Measurements from ENCODE around the gene THAP3. TPM values are rescaled to one million over a fixed set of nuclear protein-coding genes. Genes with fewer than 3 reads are reported as not detected.

The THAP3 gene
- total and polyA plus RNA-seq, 9 of the 15 experiments (the other 6 are each of a cell fraction or from before 2014, with no cell fraction given), result 1.9 to 31.2 (median 18.2) TPM

DNA sequence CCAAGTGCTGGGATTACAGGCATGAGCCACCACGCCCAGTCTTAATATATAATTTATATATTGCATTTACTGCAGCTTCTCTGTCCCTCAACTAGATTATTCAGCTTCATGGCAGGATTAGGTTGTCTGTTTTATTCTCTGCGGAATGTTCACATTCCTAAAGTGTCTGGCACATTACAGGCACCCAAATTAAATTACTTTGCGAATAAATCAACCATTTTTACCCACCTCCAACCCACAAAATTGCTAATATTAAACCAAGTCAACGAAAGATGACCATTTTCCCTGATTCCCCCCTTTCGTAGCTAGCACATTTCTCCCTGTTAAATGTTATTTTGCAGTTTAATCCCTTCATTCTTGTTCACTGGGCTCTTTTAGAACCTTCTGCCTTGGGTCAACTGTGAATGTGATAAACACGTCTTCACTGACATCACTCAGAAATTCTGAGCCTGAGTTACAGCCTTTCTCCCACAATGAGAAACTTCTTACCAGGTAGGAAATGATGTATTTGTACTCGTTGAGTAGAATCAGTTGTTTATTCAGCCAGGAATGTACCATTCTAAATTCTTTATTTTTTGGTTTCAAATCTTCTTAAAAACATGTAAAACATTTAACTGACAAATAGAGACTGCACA, 35.9 kb downstream of the THAP3 start:
- Histone ChIP-seq H3K27ac (ENCODE audit: extremely low read depth, low read depth, low read length) (no peak overlapping the region), H3K9ac (ENCODE audit: insufficient read depth in 1 of 2, low read depth in 2 of 2, low read length in 2 of 2) (no peak overlapping the region), H3K9me3 (replicated peaks; ENCODE audit: control insufficient read depth, insufficient read depth, low read depth, low read length) (no peaks in the 10 kb centered on the region), H4K20me1 (replicated peaks; ENCODE audit: control insufficient read depth, insufficient read depth, low read length) (no peaks in the 10 kb centered on the region), H3K4me2 (ENCODE audit: insufficient read depth, low read length) (no peak overlapping the region), H3K9me1 (ENCODE audit: control insufficient read depth, insufficient read depth, low read length) (no peaks in the 10 kb centered on the region), H3K4me3 (no peak overlapping the region), H3K4me1 (replicated peaks in 1 of 2; ENCODE audit: control insufficient read depth in 2 of 2, insufficient read depth in 2 of 2, low read length in 2 of 2) (no peaks in the 10 kb centered on the region), H2AFZ (ENCODE audit: low read depth, low read length) (no peak overlapping the region), H3K27me3 (ENCODE audit: control insufficient read depth in 2 of 2, insufficient read depth in 2 of 2, low read length in 2 of 2) (no peaks in the 10 kb centered on the region), H3K79me2 (ENCODE audit: control insufficient read depth, insufficient read depth, low read length) (peaks cover 17% of the 10 kb centered on the region), H3K36me3 (ENCODE audit: control insufficient read depth, insufficient read depth, low read length) (peaks cover 74% of the 10 kb centered on the region)
- intact Hi-C loops (cut with micrococcal nuclease) (no loop called here), in situ Hi-C loops (cut with MboI) (no loop called here)
- ATAC-seq (no peak), DNase-seq (ENCODE audit: extremely low read depth in 1 of 4, low spot score in 3 of 4) (no peak), FAIRE-seq (peak; percentile 23)
- 89% methylated on average over 7 of the region's 7 CpGs for WGBS (ENCODE audit: insufficient coverage, low coverage, missing lambda C conversion rate)
- POLR2A ChIA-PET, result interaction anchor here (0.6 kb wide), 1 partner anchor 14 kb away, joined by 3 read pairs; no protein-coding TSS in a partner anchor
- no TSS peak for BruUV-seq (replicated peaks)
- CTCF ChIA-PET (ENCODE audit: low intra/inter-chr PET ratio), result no interaction called here
- no peak for TF ChIP-seq ZBTB7A (IDR thresholded peaks at IDR 0.05; ENCODE audit: borderline replicate concordance, control insufficient read depth, low read depth, low read length)
- no peak for TF ChIP-seq BRF2 (IDR thresholded peaks at IDR 0.05; ENCODE audit: borderline replicate concordance, insufficient read depth, insufficient read length)
- TF ChIP-seq HDAC2 (IDR thresholded peaks at IDR 0.05), result no peak
- TF ChIP-seq SP1 (CRISPR knock-in tag; IDR thresholded peaks at IDR 0.05), result no peak
- TF ChIP-seq TEAD2 (tag; IDR thresholded peaks at IDR 0.05), result no peak
- no peak for TF ChIP-seq ZNF23 (CRISPR knock-in tag; IDR thresholded peaks at IDR 0.05)
- TF ChIP-seq EP400 (IDR thresholded peaks at IDR 0.05), result no peak
- no peak for TF ChIP-seq CXXC5 (CRISPR knock-in tag; IDR thresholded peaks at IDR 0.05)
- no peak for TF ChIP-seq BRCA1 (IDR thresholded peaks at IDR 0.05)
- TF ChIP-seq BRCA1 (CRISPR knock-in tag; IDR thresholded peaks at IDR 0.05), result no peak
- no peak for TF ChIP-seq ZNF121 (CRISPR knock-in tag; conservative IDR thresholded peaks at IDR 0.05)
- TF ChIP-seq CTBP1 (IDR thresholded peaks at IDR 0.05; ENCODE audit: borderline replicate concordance), result no peak

Measured in K562 (cell line).